ENCODE results near the gene NOS1AP.

Gene NOS1AP

GRCh38 chr1:162365284-162366020 is 296.0 kb downstream of the NOS1AP start:
- no peak for TF ChIP-seq EZH2 (IDR thresholded peaks at IDR 0.05; ENCODE audit: borderline replicate concordance, low read length)
- TF ChIP-seq, protein P1, sequence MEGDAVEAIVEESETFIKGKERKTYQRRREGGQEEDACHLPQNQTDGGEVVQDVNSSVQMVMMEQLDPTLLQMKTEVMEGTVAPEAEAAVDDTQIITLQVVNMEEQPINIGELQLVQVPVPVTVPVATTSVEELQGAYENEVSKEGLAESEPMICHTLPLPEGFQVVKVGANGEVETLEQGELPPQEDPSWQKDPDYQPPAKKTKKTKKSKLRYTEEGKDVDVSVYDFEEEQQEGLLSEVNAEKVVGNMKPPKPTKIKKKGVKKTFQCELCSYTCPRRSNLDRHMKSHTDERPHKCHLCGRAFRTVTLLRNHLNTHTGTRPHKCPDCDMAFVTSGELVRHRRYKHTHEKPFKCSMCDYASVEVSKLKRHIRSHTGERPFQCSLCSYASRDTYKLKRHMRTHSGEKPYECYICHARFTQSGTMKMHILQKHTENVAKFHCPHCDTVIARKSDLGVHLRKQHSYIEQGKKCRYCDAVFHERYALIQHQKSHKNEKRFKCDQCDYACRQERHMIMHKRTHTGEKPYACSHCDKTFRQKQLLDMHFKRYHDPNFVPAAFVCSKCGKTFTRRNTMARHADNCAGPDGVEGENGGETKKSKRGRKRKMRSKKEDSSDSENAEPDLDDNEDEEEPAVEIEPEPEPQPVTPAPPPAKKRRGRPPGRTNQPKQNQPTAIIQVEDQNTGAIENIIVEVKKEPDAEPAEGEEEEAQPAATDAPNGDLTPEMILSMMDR (IDR thresholded peaks at IDR 0.05; ENCODE audit: low read length): no peak
- Histone ChIP-seq H3K4me3 (ENCODE audit: low read depth, low read length, poor library complexity, severe bottlenecking) (no peak overlapping the region), H3K27ac (ENCODE audit: low read depth, low read length, poor library complexity, severe bottlenecking) (no peak overlapping the region), H3K36me3 (ENCODE audit: insufficient read depth, low read length) (no peaks in the 10 kb centered on the region), H3K9ac (ENCODE audit: low read length) (no peak overlapping the region), H2AFZ (ENCODE audit: low read length) (no peak overlapping the region), H3K27me3 (ENCODE audit: insufficient read depth, low read length) (0 out of 2 replicates have a peak, but pooled peaks cover 6% of the 10 kb centered on the region), H3K4me2 (ENCODE audit: low read length) (no peak overlapping the region), H3K4me1 (ENCODE audit: insufficient read depth, low read length, severe bottlenecking) (no peaks in the 10 kb centered on the region), H3K9me2 (ENCODE audit: low read depth, low read length) (no peaks in the 10 kb centered on the region), H3F3A (ENCODE audit: insufficient read depth, low read length) (no peaks in the 10 kb centered on the region), H3K79me2 (ENCODE audit: insufficient read depth, low read length) (no peaks in the 10 kb centered on the region), H4K20me1 (ENCODE audit: insufficient read depth, low read length) (no peaks in the 10 kb centered on the region), H3K9me3 (ENCODE audit: low read length) (no peaks in the 10 kb centered on the region)

DNA sequence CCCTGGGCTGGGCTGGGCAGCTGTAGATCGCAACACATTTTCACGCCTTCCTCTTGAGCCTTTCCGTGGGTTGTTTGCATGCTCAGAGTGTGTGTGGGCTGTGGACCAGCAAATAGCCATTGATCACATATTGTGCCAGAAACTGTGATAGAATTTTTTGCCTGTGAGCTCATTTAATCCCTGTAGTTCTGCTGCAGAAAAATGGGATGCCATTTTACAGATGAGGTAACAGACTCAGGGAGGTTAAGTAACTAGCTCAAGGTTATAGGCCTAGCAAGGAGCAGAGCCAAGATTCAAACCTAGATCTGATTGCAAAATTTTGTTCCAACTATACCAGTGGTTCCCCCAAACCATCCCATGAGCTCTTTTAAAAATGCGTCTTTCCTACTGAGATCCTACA is 296.7 kb downstream of the NOS1AP start:
- Histone ChIP-seq H3K4me1 (ENCODE audit: insufficient read depth, low read length, severe bottlenecking) (no peaks in the 10 kb centered on the region), H3K36me3 (ENCODE audit: insufficient read depth, low read length) (no peaks in the 10 kb centered on the region), H3K4me3 (ENCODE audit: low read depth, low read length, poor library complexity, severe bottlenecking) (no peak overlapping the region), H3K9me2 (ENCODE audit: low read depth, low read length) (no peaks in the 10 kb centered on the region), H3K9ac (ENCODE audit: low read length) (no peak overlapping the region), H3K4me2 (ENCODE audit: low read length) (no peak overlapping the region), H3K9me3 (ENCODE audit: low read length) (no peaks in the 10 kb centered on the region), H4K20me1 (ENCODE audit: insufficient read depth, low read length) (no peaks in the 10 kb centered on the region), H3K27me3 (ENCODE audit: insufficient read depth, low read length) (peaks cover 6% of the 10 kb centered on the region; the same call in 1 of the 2 replicates), H3K27ac (ENCODE audit: low read depth, low read length, poor library complexity, severe bottlenecking) (no peak overlapping the region), H3K79me2 (ENCODE audit: insufficient read depth, low read length) (no peaks in the 10 kb centered on the region), H2AFZ (ENCODE audit: low read length) (no peak overlapping the region), H3F3A (ENCODE audit: insufficient read depth, low read length) (no peaks in the 10 kb centered on the region)
- TF ChIP-seq, protein P1 (IDR thresholded peaks at IDR 0.05; ENCODE audit: low read length): no peak
- TF ChIP-seq EZH2 (IDR thresholded peaks at IDR 0.05; ENCODE audit: borderline replicate concordance, low read length): no peak

- no peak overlapping the region for H3K4me3 ChIP-seq (ENCODE audit: low read depth, low read length, poor library complexity, severe bottlenecking)
- no peaks in the 10 kb centered on the region for H3K9me2 ChIP-seq (ENCODE audit: low read depth, low read length)
- H3K9ac ChIP-seq (ENCODE audit: low read length): no peak overlapping the region
- peaks cover 6% of the 10 kb centered on the region; the same call in 1 of the 2 replicates for H3K27me3 ChIP-seq (ENCODE audit: insufficient read depth, low read length)
- no peaks in the 10 kb centered on the region for H3F3A ChIP-seq (ENCODE audit: insufficient read depth, low read length)
- no peak overlapping the region for H3K4me2 ChIP-seq (ENCODE audit: low read length)
- no peak overlapping the region for H3K27ac ChIP-seq (ENCODE audit: low read depth, low read length, poor library complexity, severe bottlenecking)
- H2AFZ ChIP-seq (ENCODE audit: low read length): no peak overlapping the region
- TF ChIP-seq, protein P1 (IDR thresholded peaks at IDR 0.05; ENCODE audit: low read length): no peak
- no peak for TF ChIP-seq EZH2 (IDR thresholded peaks at IDR 0.05; ENCODE audit: borderline replicate concordance, low read length)
- H3K36me3 ChIP-seq (ENCODE audit: insufficient read depth, low read length): no peaks in the 10 kb centered on the region
- H3K79me2 ChIP-seq (ENCODE audit: insufficient read depth, low read length): no peaks in the 10 kb centered on the region
- H4K20me1 ChIP-seq (ENCODE audit: insufficient read depth, low read length): no peaks in the 10 kb centered on the region
- no peaks in the 10 kb centered on the region for H3K4me1 ChIP-seq (ENCODE audit: insufficient read depth, low read length, severe bottlenecking)
- H3K9me3 ChIP-seq (ENCODE audit: low read length): no peaks in the 10 kb centered on the region
These were observed 297.2 kb downstream of the NOS1AP start for GRCh38 chr1:162366671-162367070.

All from OCI-LY1 (cell line).